ENCODE results near the gene DLGAP4.

DLGAP4 gene

DNA sequence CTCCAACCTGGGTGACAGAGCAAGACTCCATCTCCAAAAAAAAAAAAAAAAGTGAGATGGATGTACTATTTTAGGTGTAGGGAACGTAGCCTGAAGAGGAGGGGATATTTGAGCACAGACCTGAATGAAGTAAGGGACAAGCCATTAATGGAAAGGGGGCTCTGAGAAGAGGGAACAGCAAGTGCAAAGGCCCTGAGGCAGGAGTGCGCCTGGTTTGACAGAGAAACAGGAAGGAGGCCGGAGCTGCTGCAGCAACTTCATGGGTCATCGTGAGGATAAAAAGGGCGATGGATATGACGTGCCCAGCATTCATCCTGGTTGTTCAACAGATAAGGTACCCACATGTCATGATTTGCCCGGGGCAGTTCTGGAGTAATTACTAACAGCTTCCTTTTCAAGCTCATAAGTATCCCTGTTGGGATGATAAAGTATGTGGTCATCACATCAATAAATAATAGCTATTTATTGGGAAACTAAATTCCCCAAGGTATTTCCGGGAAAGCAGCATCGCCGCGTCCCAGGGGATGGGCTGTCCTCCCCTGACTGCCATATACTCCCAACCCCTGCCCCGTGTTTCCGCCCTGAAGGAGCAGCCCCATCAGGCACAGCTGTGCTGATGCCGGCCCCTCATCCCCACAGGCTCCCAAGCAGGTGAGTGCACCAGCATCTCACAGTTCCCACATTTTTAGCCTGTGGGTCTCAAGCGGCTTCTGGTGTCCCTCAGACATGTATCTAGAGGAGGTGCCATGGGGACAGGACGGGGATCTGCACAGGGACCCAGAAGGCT, 43.4 kb downstream of the DLGAP4 start:
- H3K36me3 ChIP-seq (ENCODE audit: control insufficient read depth, insufficient read depth, low read length): no peaks in the 10 kb centered on the region

DNA sequence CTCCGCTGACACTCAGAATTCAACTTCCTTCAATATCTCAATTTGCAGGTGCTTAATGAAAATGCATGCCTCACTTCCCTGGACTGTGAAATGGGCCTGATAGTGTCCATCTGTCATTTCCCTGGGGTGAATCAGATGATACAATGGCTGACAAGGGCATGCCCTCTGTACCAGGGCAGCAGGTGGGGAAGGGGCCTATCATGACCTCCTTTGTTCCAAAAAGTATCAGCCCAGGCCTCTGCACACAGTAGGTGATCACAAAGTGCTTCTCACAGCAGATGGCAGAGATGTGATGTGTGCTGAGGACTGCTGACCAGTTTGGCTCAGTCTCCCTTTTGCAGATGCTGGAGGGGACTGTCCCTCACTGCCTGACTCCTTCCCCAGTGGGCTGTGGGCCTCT, 44.3 kb downstream of the DLGAP4 start:
- Histone ChIP-seq H3K9ac (ENCODE audit: low read depth, low read length) (no peak overlapping the region), H3K4me3 (ENCODE audit: low read depth, low read length) (no peak overlapping the region), H3K36me3 (ENCODE audit: control insufficient read depth, insufficient read depth, low read length) (no peaks in the 10 kb centered on the region), H3K9me3 (ENCODE audit: control insufficient read depth, insufficient read depth, low read length) (no peaks in the 10 kb centered on the region), H3K27ac (ENCODE audit: low read depth, low read length) (no peak overlapping the region), H3K27me3 (ENCODE audit: control insufficient read depth, insufficient read depth, low read length) (no peaks in the 10 kb centered on the region), H3K4me1 (ENCODE audit: control insufficient read depth, insufficient read depth, low read length) (peaks cover 8% of the 10 kb centered on the region; the same call in 1 of the 2 replicates)

More for the DNA sequence above, 43.4 kb downstream of the DLGAP4 start:
- Histone ChIP-seq H3K9ac (ENCODE audit: low read depth, low read length) (no peak overlapping the region), H3K4me3 (ENCODE audit: low read depth, low read length) (no peak overlapping the region), H3K9me3 (ENCODE audit: control insufficient read depth, insufficient read depth, low read length) (no peaks in the 10 kb centered on the region), H3K27me3 (ENCODE audit: control insufficient read depth, insufficient read depth, low read length) (no peaks in the 10 kb centered on the region), H3K27ac (ENCODE audit: low read depth, low read length) (no peak overlapping the region), H3K4me1 (ENCODE audit: control insufficient read depth, insufficient read depth, low read length) (peaks cover 8% of the 10 kb centered on the region; the same call in 1 of the 2 replicates)

- Histone ChIP-seq H3K36me3 (ENCODE audit: control insufficient read depth, insufficient read depth, low read length) (no peaks in the 10 kb centered on the region), H3K27ac (ENCODE audit: low read depth, low read length) (no peak overlapping the region), H3K9me3 (ENCODE audit: control insufficient read depth, insufficient read depth, low read length) (no peaks in the 10 kb centered on the region), H3K27me3 (ENCODE audit: control insufficient read depth, insufficient read depth, low read length) (no peaks in the 10 kb centered on the region), H3K4me1 (ENCODE audit: control insufficient read depth, insufficient read depth, low read length) (peaks cover 8% of the 10 kb centered on the region; the same call in 1 of the 2 replicates), H3K4me3 (ENCODE audit: low read depth, low read length) (no peak overlapping the region), H3K9ac (ENCODE audit: low read depth, low read length) (no peak overlapping the region)
Measured at GRCh38 chr20:36351937-36352336, 45.8 kb downstream of the DLGAP4 start.

GRCh38 chr20:36352843-36353553, 46.9 kb downstream of the DLGAP4 start:
- H3K27me3 ChIP-seq (ENCODE audit: control insufficient read depth, insufficient read depth, low read length): no peaks in the 10 kb centered on the region
- no peak overlapping the region for H3K27ac ChIP-seq (ENCODE audit: low read depth, low read length)
- no peak overlapping the region for H3K9ac ChIP-seq (ENCODE audit: low read depth, low read length)
- H3K4me1 ChIP-seq (ENCODE audit: control insufficient read depth, insufficient read depth, low read length): peaks cover 8% of the 10 kb centered on the region; the same call in 1 of the 2 replicates
- H3K9me3 ChIP-seq (ENCODE audit: control insufficient read depth, insufficient read depth, low read length): no peaks in the 10 kb centered on the region
- H3K4me3 ChIP-seq (ENCODE audit: low read depth, low read length): no peak overlapping the region
- H3K36me3 ChIP-seq (ENCODE audit: control insufficient read depth, insufficient read depth, low read length): no peaks in the 10 kb centered on the region

DNA sequence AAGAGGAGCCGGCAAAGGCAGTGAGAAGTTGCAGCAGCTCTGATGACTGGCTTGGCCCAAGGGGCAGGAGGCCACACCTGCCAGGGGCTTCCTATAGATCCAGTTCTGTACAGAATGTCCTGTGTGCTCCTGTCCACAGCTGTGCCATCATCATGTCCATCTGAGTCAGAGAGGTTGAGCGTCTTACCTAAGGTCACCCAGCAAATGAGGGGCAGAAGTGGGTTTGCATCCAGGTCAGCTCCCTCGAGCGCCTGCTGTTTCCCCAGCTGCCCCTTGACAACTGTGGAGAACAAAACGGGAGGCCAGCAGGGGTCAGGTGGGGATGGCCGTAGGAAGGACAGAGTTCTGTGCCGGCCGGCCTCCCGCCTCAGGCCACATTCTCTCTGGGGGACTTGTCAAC, 47.6 kb downstream of the DLGAP4 start:
- peaks cover 8% of the 10 kb centered on the region; the same call in 1 of the 2 replicates for H3K4me1 ChIP-seq (ENCODE audit: control insufficient read depth, insufficient read depth, low read length)
- H3K27me3 ChIP-seq (ENCODE audit: control insufficient read depth, insufficient read depth, low read length): no peaks in the 10 kb centered on the region
- H3K36me3 ChIP-seq (ENCODE audit: control insufficient read depth, insufficient read depth, low read length): no peaks in the 10 kb centered on the region
- no peaks in the 10 kb centered on the region for H3K9me3 ChIP-seq (ENCODE audit: control insufficient read depth, insufficient read depth, low read length)
- H3K27ac ChIP-seq (ENCODE audit: low read depth, low read length): no peak overlapping the region
- no peak overlapping the region for H3K4me3 ChIP-seq (ENCODE audit: low read depth, low read length)
- H3K9ac ChIP-seq (ENCODE audit: low read depth, low read length): no peak overlapping the region

DNA sequence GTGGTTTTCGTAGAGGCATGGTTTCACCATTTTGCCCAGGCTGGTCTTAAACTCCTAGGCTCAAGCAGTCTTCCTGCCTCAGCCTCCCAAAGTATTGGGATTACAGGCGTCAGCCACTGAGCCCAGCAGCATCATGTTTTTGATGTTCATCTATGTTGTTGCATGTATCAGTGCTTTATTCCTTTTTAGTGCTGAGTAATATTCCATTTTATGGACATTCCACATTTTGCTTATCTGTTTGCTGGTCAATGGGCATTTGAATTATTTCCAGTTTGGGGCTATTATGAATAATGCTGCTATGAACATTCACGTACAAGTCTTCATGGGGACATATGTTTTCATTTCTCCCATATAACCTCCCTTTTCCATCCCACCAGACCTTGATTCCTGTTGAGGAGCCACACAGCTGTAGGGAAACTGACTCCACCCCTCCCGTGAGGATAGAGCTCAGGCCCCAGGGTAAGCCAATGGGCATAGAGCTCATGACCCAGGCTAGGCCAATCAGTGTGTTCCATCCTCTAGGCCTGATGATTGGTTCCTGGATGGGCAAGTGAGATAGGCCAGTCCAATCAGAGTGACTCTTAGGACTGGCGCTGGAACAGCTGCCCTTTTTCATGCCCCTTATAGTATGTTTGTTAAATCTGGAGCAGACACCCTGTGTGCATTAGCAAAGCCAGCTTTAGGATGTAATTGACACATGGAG, 49.5 kb downstream of the DLGAP4 start:
- Histone ChIP-seq H3K9ac (ENCODE audit: low read depth, low read length) (no peak overlapping the region), H3K27me3 (ENCODE audit: control insufficient read depth, insufficient read depth, low read length) (no peaks in the 10 kb centered on the region), H3K27ac (ENCODE audit: low read depth, low read length) (no peak overlapping the region), H3K9me3 (ENCODE audit: control insufficient read depth, insufficient read depth, low read length) (no peaks in the 10 kb centered on the region), H3K4me3 (ENCODE audit: low read depth, low read length) (no peak overlapping the region), H3K4me1 (ENCODE audit: control insufficient read depth, insufficient read depth, low read length) (peaks cover 8% of the 10 kb centered on the region; the same call in 1 of the 2 replicates), H3K36me3 (ENCODE audit: control insufficient read depth, insufficient read depth, low read length) (no peaks in the 10 kb centered on the region)

DNA sequence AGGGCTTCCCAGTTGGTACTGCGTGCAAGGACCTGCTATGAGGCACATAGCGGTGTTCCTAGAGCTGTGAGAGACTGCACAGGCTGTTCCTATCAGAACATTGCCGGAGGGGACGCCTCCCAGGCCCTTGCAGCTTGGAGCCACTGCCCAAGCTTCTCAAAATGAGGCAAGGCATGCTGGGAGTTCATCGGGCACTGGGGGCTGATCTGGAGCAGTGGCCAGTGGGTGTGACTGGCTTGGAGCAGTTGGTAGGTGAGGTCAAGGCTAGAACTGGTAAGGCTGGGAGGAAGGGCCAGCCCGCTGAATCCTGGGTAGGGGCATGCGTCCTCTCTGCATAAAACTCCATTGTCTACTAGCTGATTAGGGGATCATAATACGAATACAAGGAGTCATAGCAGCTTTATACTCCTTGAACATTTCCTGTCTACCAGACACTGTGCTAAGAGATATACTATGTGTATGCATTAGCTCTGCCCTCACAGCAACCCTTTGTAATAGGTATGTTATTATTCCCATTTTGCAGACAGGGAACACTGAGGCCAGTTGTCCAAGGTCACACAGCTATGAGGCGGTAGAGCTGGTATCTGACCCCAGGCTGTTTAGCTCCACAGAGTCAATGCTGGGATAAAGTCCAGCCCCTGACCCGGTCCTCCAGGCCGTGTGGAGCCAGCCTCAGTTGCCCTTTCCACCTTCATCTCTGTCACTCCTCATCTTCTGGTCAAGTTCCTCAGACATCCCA, 53.7 kb downstream of the DLGAP4 start:
- Histone ChIP-seq H3K27ac (ENCODE audit: low read depth, low read length) (no peak overlapping the region), H3K9me3 (ENCODE audit: control insufficient read depth, insufficient read depth, low read length) (no peaks in the 10 kb centered on the region), H3K4me3 (ENCODE audit: low read depth, low read length) (no peak overlapping the region), H3K4me1 (ENCODE audit: control insufficient read depth, insufficient read depth, low read length) (no peaks in the 10 kb centered on the region), H3K36me3 (ENCODE audit: control insufficient read depth, insufficient read depth, low read length) (no peaks in the 10 kb centered on the region), H3K9ac (ENCODE audit: low read depth, low read length) (no peak overlapping the region), H3K27me3 (ENCODE audit: control insufficient read depth, insufficient read depth, low read length) (no peaks in the 10 kb centered on the region)

GRCh38 chr20:36360429-36360828, 54.3 kb downstream of the DLGAP4 start:
- H3K36me3 ChIP-seq (ENCODE audit: control insufficient read depth, insufficient read depth, low read length): no peaks in the 10 kb centered on the region
- H3K9ac ChIP-seq (ENCODE audit: low read depth, low read length): no peak overlapping the region
- H3K27ac ChIP-seq (ENCODE audit: low read depth, low read length): no peak overlapping the region
- H3K4me3 ChIP-seq (ENCODE audit: low read depth, low read length): no peak overlapping the region
- no peaks in the 10 kb centered on the region for H3K9me3 ChIP-seq (ENCODE audit: control insufficient read depth, insufficient read depth, low read length)
- no peaks in the 10 kb centered on the region for H3K4me1 ChIP-seq (ENCODE audit: control insufficient read depth, insufficient read depth, low read length)
- no peaks in the 10 kb centered on the region for H3K27me3 ChIP-seq (ENCODE audit: control insufficient read depth, insufficient read depth, low read length)

DNA sequence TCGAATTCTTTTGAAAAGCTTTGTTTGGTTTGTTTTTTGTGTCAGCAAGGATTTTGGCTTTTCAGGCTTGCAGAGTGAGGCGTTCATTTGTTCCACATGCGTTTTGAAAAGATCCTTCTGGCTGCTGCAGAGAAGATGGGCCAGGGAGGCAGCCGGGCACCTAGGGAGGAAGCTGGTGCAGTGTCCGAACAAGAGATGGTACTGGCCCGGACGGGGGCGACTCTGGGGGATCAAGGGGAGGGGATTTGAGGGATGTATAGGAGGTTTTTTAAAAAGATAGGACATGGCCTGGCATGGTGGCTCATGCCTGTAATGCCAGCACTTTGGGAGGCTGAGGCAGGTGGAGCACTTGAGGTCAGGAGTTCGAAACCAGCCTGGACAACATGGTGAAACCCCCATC, 55.3 kb downstream of the DLGAP4 start:
- Histone ChIP-seq H3K9me3 (ENCODE audit: control insufficient read depth, insufficient read depth, low read length) (no peaks in the 10 kb centered on the region), H3K36me3 (ENCODE audit: control insufficient read depth, insufficient read depth, low read length) (no peaks in the 10 kb centered on the region), H3K4me3 (ENCODE audit: low read depth, low read length) (no peak overlapping the region), H3K27ac (ENCODE audit: low read depth, low read length) (no peak overlapping the region), H3K4me1 (ENCODE audit: control insufficient read depth, insufficient read depth, low read length) (no peaks in the 10 kb centered on the region), H3K27me3 (ENCODE audit: control insufficient read depth, insufficient read depth, low read length) (no peaks in the 10 kb centered on the region), H3K9ac (ENCODE audit: low read depth, low read length) (no peak overlapping the region)

GRCh38 chr20:36362261-36362660, 56.1 kb downstream of the DLGAP4 start:
- no peak overlapping the region for H3K27ac ChIP-seq (ENCODE audit: low read depth, low read length)
- H3K4me3 ChIP-seq (ENCODE audit: low read depth, low read length): no peak overlapping the region
- H3K9ac ChIP-seq (ENCODE audit: low read depth, low read length): no peak overlapping the region
- no peaks in the 10 kb centered on the region for H3K27me3 ChIP-seq (ENCODE audit: control insufficient read depth, insufficient read depth, low read length)
- H3K4me1 ChIP-seq (ENCODE audit: control insufficient read depth, insufficient read depth, low read length): no peaks in the 10 kb centered on the region
- H3K36me3 ChIP-seq (ENCODE audit: control insufficient read depth, insufficient read depth, low read length): no peaks in the 10 kb centered on the region
- no peaks in the 10 kb centered on the region for H3K9me3 ChIP-seq (ENCODE audit: control insufficient read depth, insufficient read depth, low read length)

All from HUES48 (cell line).